Panc1 (cell line): ENCODE data around the gene PTGER4. TPM values are rescaled to one million over a fixed set of nuclear protein-coding genes. Genes with fewer than 3 reads are reported as not detected.

Experiments
- ATAC-seq: fragments of 200-7000 bp; cut with Tn5 transposase; 2 replicates; pipeline ENCODE4 v1.9.1; 2020; ENCODE audit warnings: mild to moderate bottlenecking, moderate library complexity
- BruUV-seq: library from RNA; stranded (reverse); fragments of 400-500 nt; replicated peaks from 2 replicates; lab custom pipeline; 2021; lab: Mats Ljungman, UMichigan
- CTCF ChIA-PET: fragments of 300-600 bp; sonication (Branson Sonifier 250); formaldehyde crosslinking; loops from one replicate; lab custom pipeline; 2022; ENCODE audit warnings: antibody characterized with exemption; lab: Charles Lee
- POLR2A ChIA-PET: fragments of 300-600 bp; sonication (Branson Sonifier 250); formaldehyde crosslinking; loops from one replicate; lab custom pipeline; 2022; ENCODE audit warnings: antibody characterized with exemption; lab: Charles Lee
- DNase-seq: peaks from one replicate; pipeline ENCODE4 v3.0.0-alpha.2; 2010; ENCODE audit warnings: low read depth, low spot score
- H3K27ac ChIP-seq: 2 replicates; pipeline ENCODE4 v1.5.1; 2011; ENCODE audit warnings: mild to moderate bottlenecking, low read length, inconsistent platforms
- H3K27me3 ChIP-seq: fragments of 200-500 bp; sonication (Bioruptor generic); 2 replicates; pipeline ENCODE4 v1.6.0; 2014; ENCODE audit warnings: low read length, inconsistent platforms; ENCODE audit not compliant: control insufficient read depth, insufficient read depth
- H3K36me3 ChIP-seq: fragments of 200-500 bp; sonication (Bioruptor generic); 2 replicates; pipeline ENCODE4 v1.5.1; 2014; ENCODE audit warnings: inconsistent platforms, mild to moderate bottlenecking, low read length, moderate library complexity; ENCODE audit not compliant: control insufficient read depth, insufficient read depth
- H3K4me1 ChIP-seq: 2 replicates; pipeline ENCODE4 v1.5.1; 2011; ENCODE audit warnings: inconsistent platforms, mild to moderate bottlenecking, low read length, moderate library complexity; ENCODE audit not compliant: control insufficient read depth, insufficient read depth
- H3K4me3 ChIP-seq, 2 experiments: 2 replicates each; pipeline ENCODE4 v1.5.1; 2011 to 2012; ENCODE audit warnings: low read depth in 2 of 2, low read length in 2 of 2, mild to moderate bottlenecking in 2 of 2, inconsistent platforms in 1 of 2, moderate library complexity in 1 of 2
- H3K9me3 ChIP-seq: fragments of 200-500 bp; sonication (Bioruptor generic); 2 replicates; pipeline ENCODE4 v1.5.1; 2014; ENCODE audit warnings: low read depth, mild to moderate bottlenecking, inconsistent platforms, low read length, moderate library complexity; ENCODE audit not compliant: control insufficient read depth, insufficient read depth
- POLR2AphosphoS5 ChIP-seq: IDR thresholded peaks from 2 replicates; pipeline ENCODE4 v1.6.1; 2012; ENCODE audit warnings: mild to moderate bottlenecking, low read depth, low read length, moderate library complexity
- SIN3A ChIP-seq: IDR thresholded peaks from 2 replicates; pipeline ENCODE4 v1.6.1; 2012; ENCODE audit warnings: low read depth, mild to moderate bottlenecking, low read length, moderate library complexity, borderline replicate concordance; ENCODE audit not compliant: insufficient read depth
- TCF7L2 ChIP-seq: IDR thresholded peaks from 2 replicates; pipeline ENCODE4 v1.6.1; 2011; ENCODE audit warnings: mild to moderate bottlenecking, low read depth, low read length, inconsistent platforms
- in situ Hi-C: cut with HindIII; loops from 2 replicates; pipeline ENCODE4 v1.10.0; 2016; ENCODE audit warnings: low sequenced_read_pairs, low pct_unique_long_range_greater_than_20kb
- intact Hi-C: fragments of 100-400 bp; cut with micrococcal nuclease; formaldehyde crosslinking; loops from one replicate; pipeline ENCODE4 v1.10.0; 2022; ENCODE audit not compliant: unreplicated experiment
- total RNA-seq: library from RNA; stranded (reverse); gene quantifications from one replicate; pipeline ENCODE4 v1.2.1, GENCODE V29; 2021; ENCODE audit not compliant: unreplicated experiment
- TF ChIP-seq, protein P1 (sequence below), 2 experiments: IDR thresholded peaks; 2 replicates each; pipeline ENCODE4 v1.6.1; 2011 to 2012; ENCODE audit warnings: low read depth in 2 of 2, control low read depth in 1 of 2, low read length in 1 of 2, mild to moderate bottlenecking in 1 of 2, moderate library complexity in 1 of 2; ENCODE audit not compliant: insufficient read depth in 1 of 2
- TF ChIP-seq, protein P2 (sequence below): fragments of 450-650 bp; IDR thresholded peaks from 2 replicates; pipeline ENCODE4 v1.5.1; 2017; ENCODE audit warnings: mild to moderate bottlenecking

The PTGER4 gene
- total RNA-seq, 1 experiment from 2014 or later = 20.0 TPM

DNA sequence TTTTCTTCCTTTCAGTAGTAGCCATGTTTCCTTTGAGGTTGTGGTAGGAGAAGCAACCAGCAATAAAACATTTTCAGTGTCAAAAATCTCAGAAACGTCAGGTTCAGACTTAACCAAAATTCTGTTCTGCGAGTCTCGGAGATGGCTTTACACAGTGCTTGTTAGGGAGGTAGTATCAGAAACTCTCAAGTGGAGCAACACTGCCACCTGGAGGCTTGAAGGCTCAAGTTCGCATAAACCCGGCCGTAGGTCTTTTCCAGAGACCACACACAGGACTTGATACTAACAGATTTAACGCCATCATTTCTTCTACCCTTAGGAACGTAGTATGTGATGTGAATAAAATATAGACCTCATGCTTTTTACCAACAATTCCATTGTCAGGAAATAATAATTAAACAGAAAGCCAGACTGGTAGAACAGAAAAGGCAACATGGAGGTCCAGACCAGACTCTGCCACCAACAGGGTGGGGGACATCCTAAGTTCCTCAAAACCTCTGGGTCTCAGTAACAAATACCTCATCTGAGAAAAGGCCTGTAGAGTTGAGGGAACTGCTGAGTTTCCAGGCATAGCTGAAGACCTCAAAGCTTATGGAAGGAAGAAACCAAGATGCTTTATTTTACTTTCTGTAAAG is 8.5 kb downstream of the PTGER4 start:
- peaks cover 4% of the 10 kb centered on the region; the same call in 1 of the 2 replicates for H3K36me3 ChIP-seq
- no peaks in the 10 kb centered on the region for H3K27me3 ChIP-seq
- in situ Hi-C loops = no loop called here
- no peaks in the 10 kb centered on the region for H3K9me3 ChIP-seq
- ChIA-PET CTCF (interaction anchor here (0.6 kb wide), 1 partner anchor 542 kb away, joined by 3 read pairs; no protein-coding TSS in a partner anchor), POLR2A (no interaction called here)
- peak; percentile 95 for DNase-seq
- H3K4me3 ChIP-seq = peak overlapping the region in 1 of 2 experiments; percentile 40; a peak in 2 of 4 replicates
- intact Hi-C loops = loop anchor here (1.0 to 10.0 kb wide), 6 partner anchors 49 to 1106 kb away; no protein-coding TSS in a partner anchor
- BruUV-seq = no TSS peak
- peaks cover 62% of the 10 kb centered on the region for H3K4me1 ChIP-seq
- peak; percentile 85 for ATAC-seq
- no peak for TF ChIP-seq SIN3A
- TF ChIP-seq, protein P1, sequence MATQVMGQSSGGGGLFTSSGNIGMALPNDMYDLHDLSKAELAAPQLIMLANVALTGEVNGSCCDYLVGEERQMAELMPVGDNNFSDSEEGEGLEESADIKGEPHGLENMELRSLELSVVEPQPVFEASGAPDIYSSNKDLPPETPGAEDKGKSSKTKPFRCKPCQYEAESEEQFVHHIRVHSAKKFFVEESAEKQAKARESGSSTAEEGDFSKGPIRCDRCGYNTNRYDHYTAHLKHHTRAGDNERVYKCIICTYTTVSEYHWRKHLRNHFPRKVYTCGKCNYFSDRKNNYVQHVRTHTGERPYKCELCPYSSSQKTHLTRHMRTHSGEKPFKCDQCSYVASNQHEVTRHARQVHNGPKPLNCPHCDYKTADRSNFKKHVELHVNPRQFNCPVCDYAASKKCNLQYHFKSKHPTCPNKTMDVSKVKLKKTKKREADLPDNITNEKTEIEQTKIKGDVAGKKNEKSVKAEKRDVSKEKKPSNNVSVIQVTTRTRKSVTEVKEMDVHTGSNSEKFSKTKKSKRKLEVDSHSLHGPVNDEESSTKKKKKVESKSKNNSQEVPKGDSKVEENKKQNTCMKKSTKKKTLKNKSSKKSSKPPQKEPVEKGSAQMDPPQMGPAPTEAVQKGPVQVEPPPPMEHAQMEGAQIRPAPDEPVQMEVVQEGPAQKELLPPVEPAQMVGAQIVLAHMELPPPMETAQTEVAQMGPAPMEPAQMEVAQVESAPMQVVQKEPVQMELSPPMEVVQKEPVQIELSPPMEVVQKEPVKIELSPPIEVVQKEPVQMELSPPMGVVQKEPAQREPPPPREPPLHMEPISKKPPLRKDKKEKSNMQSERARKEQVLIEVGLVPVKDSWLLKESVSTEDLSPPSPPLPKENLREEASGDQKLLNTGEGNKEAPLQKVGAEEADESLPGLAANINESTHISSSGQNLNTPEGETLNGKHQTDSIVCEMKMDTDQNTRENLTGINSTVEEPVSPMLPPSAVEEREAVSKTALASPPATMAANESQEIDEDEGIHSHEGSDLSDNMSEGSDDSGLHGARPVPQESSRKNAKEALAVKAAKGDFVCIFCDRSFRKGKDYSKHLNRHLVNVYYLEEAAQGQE (IDR thresholded peaks at IDR 0.05; ENCODE audit: insufficient read depth in 1 of 2, low read depth in 2 of 2, low read length in 1 of 2) = no peak
- TF ChIP-seq, protein P2, sequence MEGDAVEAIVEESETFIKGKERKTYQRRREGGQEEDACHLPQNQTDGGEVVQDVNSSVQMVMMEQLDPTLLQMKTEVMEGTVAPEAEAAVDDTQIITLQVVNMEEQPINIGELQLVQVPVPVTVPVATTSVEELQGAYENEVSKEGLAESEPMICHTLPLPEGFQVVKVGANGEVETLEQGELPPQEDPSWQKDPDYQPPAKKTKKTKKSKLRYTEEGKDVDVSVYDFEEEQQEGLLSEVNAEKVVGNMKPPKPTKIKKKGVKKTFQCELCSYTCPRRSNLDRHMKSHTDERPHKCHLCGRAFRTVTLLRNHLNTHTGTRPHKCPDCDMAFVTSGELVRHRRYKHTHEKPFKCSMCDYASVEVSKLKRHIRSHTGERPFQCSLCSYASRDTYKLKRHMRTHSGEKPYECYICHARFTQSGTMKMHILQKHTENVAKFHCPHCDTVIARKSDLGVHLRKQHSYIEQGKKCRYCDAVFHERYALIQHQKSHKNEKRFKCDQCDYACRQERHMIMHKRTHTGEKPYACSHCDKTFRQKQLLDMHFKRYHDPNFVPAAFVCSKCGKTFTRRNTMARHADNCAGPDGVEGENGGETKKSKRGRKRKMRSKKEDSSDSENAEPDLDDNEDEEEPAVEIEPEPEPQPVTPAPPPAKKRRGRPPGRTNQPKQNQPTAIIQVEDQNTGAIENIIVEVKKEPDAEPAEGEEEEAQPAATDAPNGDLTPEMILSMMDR = peak; percentile 86
- peak overlapping the region; percentile 90 for H3K27ac ChIP-seq

DNA sequence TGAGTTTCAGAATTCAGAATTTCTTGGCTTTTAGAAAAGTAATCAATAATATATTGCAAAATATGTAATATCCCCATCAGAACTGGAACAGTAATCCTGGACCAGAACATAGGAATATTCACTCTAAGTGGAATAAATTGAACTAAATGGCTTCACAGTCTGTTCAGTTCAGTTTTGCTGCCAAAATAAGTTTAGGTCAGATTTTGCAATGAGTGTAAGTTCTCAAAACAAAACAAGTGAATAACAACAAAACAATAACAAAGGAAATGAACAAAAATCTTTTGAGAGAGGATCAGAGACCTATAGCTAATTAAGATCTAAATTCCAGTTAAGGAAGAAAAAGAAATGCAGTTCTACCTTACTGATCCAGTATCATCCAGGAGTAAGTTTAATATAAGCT is 9.3 kb downstream of the PTGER4 start:
- ChIA-PET POLR2A (interaction anchor here (0.7 kb wide), 1 partner anchor 689 kb away, joined by 3 read pairs; no protein-coding TSS in a partner anchor), CTCF (interaction anchor here (0.6 kb wide), 1 partner anchor 543 kb away, joined by 3 read pairs; no protein-coding TSS in a partner anchor)
- Histone ChIP-seq H3K27me3 (no peaks in the 10 kb centered on the region), H3K4me1 (peaks cover 56% of the 10 kb centered on the region), H3K36me3 (peaks cover 5% of the 10 kb centered on the region; the same call in 1 of the 2 replicates), H3K4me3 (no peak overlapping the region), H3K27ac (peak overlapping the region; percentile 90), H3K9me3 (no peaks in the 10 kb centered on the region)
- TF ChIP-seq POLR2AphosphoS5 = no peak
- no peak for TF ChIP-seq TCF7L2
- TF ChIP-seq SIN3A = no peak
- TF ChIP-seq, protein P1 (IDR thresholded peaks at IDR 0.05; ENCODE audit: insufficient read depth in 1 of 2, low read depth in 2 of 2, low read length in 1 of 2) = no peak
- intact Hi-C loops (loop anchor here (1.0 to 10.0 kb wide), 6 partner anchors 48 to 1107 kb away; no protein-coding TSS in a partner anchor), in situ Hi-C loops (no loop called here)
- no peak for DNase-seq
- TSS peak; percentile 94 for BruUV-seq
- ATAC-seq = no peak
